Measurements from ENCODE around the gene MIEF2. TPM values are rescaled to one million over a fixed set of nuclear protein-coding genes. Genes with fewer than 3 reads are reported as not detected.
A peak's percentile ranks its signal among the peaks of the same experiment; 100 is the strongest.

MIEF2 gene
- total and polyA plus RNA-seq, 2 donors (not counting 1 experiment from before 2014, with no cell fraction given): 13.3 to 18.7 TPM

- H3K9me3 Mint-ChIP-seq (ENCODE audit: insufficient read depth): no peaks in the 10 kb centered on the region
- WGBS (ENCODE audit: insufficient coverage): 96% methylated on average over 7 of the region's 7 CpGs
- H3K27ac Mint-ChIP-seq: no peak overlapping the region
- Histone ChIP-seq H4K20me1 (ENCODE audit: control insufficient read depth, insufficient read depth, low read length, poor library complexity, severe bottlenecking) (peaks cover 45% of the 10 kb centered on the region), H3K4me3 (ENCODE audit: control extremely low read depth in 1 of 5, extremely low read depth in 1 of 5, insufficient read depth in 1 of 5, low read depth in 2 of 5, low read length in 4 of 5) (no peak overlapping the region), H2AFZ (ENCODE audit: insufficient read depth, low read depth, low read length, poor library complexity, severe bottlenecking) (no peak overlapping the region), H3K4me2 (replicated peaks; ENCODE audit: low read depth, low read length, poor library complexity, severe bottlenecking) (peak overlapping the region; percentile 92), H3K79me2 (ENCODE audit: control insufficient read depth, insufficient read depth, low read length) (peaks cover 46% of the 10 kb centered on the region), H3K27me3 (replicated peaks in 1 of 4; ENCODE audit: control extremely low read depth in 1 of 4, control insufficient read depth in 3 of 4, insufficient read depth in 4 of 4, low read length in 3 of 4) (no peaks in the 10 kb centered on the region), H3K27ac (ENCODE audit: low read length in 2 of 2) (no peak overlapping the region), H3K4me1 (ENCODE audit: control insufficient read depth in 2 of 2, insufficient read depth in 2 of 2, low read length in 2 of 2) (peaks cover 28 to 40% of the 10 kb centered on the region in 2 donors), H3K36me3 (replicated peaks in 1 of 2; ENCODE audit: control extremely low read depth in 1 of 2, control insufficient read depth in 1 of 2, extremely low read depth in 1 of 2, insufficient read depth in 2 of 2, low read length in 1 of 2) (peaks cover 0 to 45% of the 10 kb centered on the region in 2 experiments), H3K9me3 (ENCODE audit: control extremely low read depth in 1 of 3, control insufficient read depth in 2 of 3, insufficient read depth in 1 of 3, low read length in 2 of 3) (no peaks in the 10 kb centered on the region), H3K9ac (ENCODE audit: low read length) (peak overlapping the region; percentile 91)
- POLR2A ChIA-PET: no interaction called here
- H3K4me3 Mint-ChIP-seq: peak overlapping the region; percentile 98
- TF ChIP-seq CTCF (IDR thresholded peaks at IDR 0.05) (no peak), EZH2 (IDR thresholded peaks at IDR 0.05; ENCODE audit: borderline replicate concordance, insufficient read depth, low read depth, low read length, poor library complexity, severe bottlenecking) (no peak)
- intact Hi-C loops (cut with micrococcal nuclease): loop anchor here (5.0 kb wide), 1 partner anchor 974 kb away; the partner anchor contains the start of gene COPS3
- ATAC-seq (ENCODE audit: low read depth): no peak
- peaks cover 31% of the 10 kb centered on the region for H3K4me1 Mint-ChIP-seq
- CTCF ChIA-PET: no interaction called here
- no peak for DNase-seq
- H3K27me3 Mint-ChIP-seq: no peaks in the 10 kb centered on the region
Observed at GRCh38 chr17:18256776-18257175, 3.7 kb upstream of the MIEF2 start.

- H3K4me3 Mint-ChIP-seq: peak overlapping the region; percentile 98
- ChIA-PET POLR2A (no interaction called here), CTCF (interaction anchor here (0.6 kb wide), 1 partner anchor 13 kb away, joined by 3 read pairs; no protein-coding TSS in a partner anchor)
- H3K9me3 Mint-ChIP-seq (ENCODE audit: insufficient read depth): no peaks in the 10 kb centered on the region
- H2AFZ ChIP-seq (ENCODE audit: insufficient read depth, low read depth, low read length, poor library complexity, severe bottlenecking): peak overlapping the region; percentile 95
- H3K4me2 ChIP-seq (replicated peaks; ENCODE audit: low read depth, low read length, poor library complexity, severe bottlenecking): peak overlapping the region; percentile 92
- H3K9ac ChIP-seq (ENCODE audit: low read length): peak overlapping the region; percentile 91
- H3K36me3 ChIP-seq (replicated peaks in 1 of 2; ENCODE audit: control extremely low read depth in 1 of 2, control insufficient read depth in 1 of 2, extremely low read depth in 1 of 2, insufficient read depth in 2 of 2, low read length in 1 of 2): peaks cover 0 to 38% of the 10 kb centered on the region in 2 experiments
- H3K27ac ChIP-seq (ENCODE audit: low read length in 2 of 2): peak overlapping the region; percentile 65 to 86
- TF ChIP-seq CTCF (IDR thresholded peaks at IDR 0.05): no peak
- no peak for TF ChIP-seq EZH2 (IDR thresholded peaks at IDR 0.05; ENCODE audit: borderline replicate concordance, insufficient read depth, low read depth, low read length, poor library complexity, severe bottlenecking)
- H3K9me3 ChIP-seq (ENCODE audit: control extremely low read depth in 1 of 3, control insufficient read depth in 2 of 3, insufficient read depth in 1 of 3, low read length in 2 of 3): no peaks in the 10 kb centered on the region
- H3K4me1 Mint-ChIP-seq: peaks cover 31% of the 10 kb centered on the region
- peaks cover 45% of the 10 kb centered on the region for H4K20me1 ChIP-seq (ENCODE audit: control insufficient read depth, insufficient read depth, low read length, poor library complexity, severe bottlenecking)
- peaks cover 28 to 43% of the 10 kb centered on the region in 2 donors for H3K4me1 ChIP-seq (ENCODE audit: control insufficient read depth in 2 of 2, insufficient read depth in 2 of 2, low read length in 2 of 2)
- no peaks in the 10 kb centered on the region for H3K27me3 ChIP-seq (replicated peaks in 1 of 4; ENCODE audit: control extremely low read depth in 1 of 4, control insufficient read depth in 3 of 4, insufficient read depth in 4 of 4, low read length in 3 of 4)
- no peaks in the 10 kb centered on the region for H3K27me3 Mint-ChIP-seq
- ATAC-seq (ENCODE audit: low read depth) (no peak), DNase-seq (no peak)
- H3K4me3 ChIP-seq (ENCODE audit: control extremely low read depth in 1 of 5, extremely low read depth in 1 of 5, insufficient read depth in 1 of 5, low read depth in 2 of 5, low read length in 4 of 5): peak overlapping the region; percentile 41 to 99 (median 93)
- H3K27ac Mint-ChIP-seq: peak overlapping the region; percentile 92
- peaks cover 52% of the 10 kb centered on the region for H3K79me2 ChIP-seq (ENCODE audit: control insufficient read depth, insufficient read depth, low read length)
- 24% methylated on average over 13 of the region's 18 CpGs for WGBS (ENCODE audit: insufficient coverage)
- intact Hi-C loops (cut with micrococcal nuclease): loop anchor here (5.0 kb wide), 1 partner anchor 975 kb away; the partner anchor contains the start of gene COPS3
Observed at GRCh38 chr17:18257268-18257981, 3.0 kb upstream of the MIEF2 start.

All from B cell (primary cell).